Fibroblast of skin of right biceps (primary cell): ENCODE data around the gene KDM1A.

Experiments
- DNase-seq: peaks from one replicate; pipeline ENCODE4 v3.0.0-alpha.2; 2013

Gene KDM1A

DNA sequence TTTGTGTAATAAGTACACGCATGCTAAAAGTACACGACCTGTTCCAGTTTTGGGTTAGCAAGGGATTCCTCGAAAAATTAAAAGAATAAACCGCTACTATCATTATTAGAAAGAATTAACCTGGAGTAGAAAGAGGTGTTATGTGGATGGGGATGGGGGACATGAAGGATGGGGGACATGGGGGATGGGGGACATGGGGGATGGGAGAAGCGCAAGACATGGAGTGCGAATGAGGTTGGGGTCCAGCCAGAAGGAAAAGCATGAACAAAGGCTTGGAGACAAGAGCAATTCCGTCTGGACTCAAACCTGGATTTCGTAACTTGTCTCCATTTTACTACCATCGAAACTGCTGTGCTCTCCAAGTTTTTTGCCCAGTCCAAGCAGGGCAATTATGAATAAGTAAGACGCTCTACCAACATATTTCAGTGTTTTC is 591 bp upstream of the KDM1A start:
- DNase-seq = peak; percentile 21

DNA sequence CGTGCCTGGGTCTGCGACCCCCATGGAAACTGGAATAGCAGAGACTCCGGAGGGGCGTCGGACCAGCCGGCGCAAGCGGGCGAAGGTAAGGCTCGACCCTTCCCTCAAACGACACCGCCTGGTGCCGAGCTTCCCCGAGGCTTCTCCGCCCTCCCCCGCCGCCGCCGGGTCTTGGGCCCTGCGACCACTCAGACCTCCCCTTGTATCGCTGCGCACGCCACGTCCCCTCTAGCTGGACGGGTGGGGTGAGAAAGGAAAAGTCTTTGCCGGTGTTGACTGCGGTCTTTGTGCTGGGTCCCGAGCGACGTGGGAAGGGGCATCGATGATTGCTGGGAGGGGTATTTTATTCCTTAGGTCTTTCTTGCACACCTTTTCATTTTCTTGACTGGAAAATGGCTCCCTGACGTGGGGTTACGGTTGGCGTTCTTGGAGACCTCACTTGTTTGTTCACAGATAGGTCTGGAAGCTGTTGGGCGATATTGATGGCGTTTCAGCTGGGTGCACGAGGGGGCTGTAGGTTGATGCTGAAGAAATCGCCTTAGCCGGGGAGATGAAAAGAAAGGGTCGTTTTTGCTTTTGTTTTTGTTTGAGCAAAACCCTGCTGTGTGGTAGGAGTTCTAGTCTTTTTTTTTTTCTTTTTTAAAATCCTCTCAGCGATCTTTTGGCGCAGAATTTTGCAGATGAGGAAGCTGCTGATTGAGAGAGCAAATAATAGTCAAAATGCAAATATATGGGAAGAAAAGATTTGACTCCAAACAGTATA is 776 bp downstream of the KDM1A start:
- DNase-seq = peak; percentile 47

DNA sequence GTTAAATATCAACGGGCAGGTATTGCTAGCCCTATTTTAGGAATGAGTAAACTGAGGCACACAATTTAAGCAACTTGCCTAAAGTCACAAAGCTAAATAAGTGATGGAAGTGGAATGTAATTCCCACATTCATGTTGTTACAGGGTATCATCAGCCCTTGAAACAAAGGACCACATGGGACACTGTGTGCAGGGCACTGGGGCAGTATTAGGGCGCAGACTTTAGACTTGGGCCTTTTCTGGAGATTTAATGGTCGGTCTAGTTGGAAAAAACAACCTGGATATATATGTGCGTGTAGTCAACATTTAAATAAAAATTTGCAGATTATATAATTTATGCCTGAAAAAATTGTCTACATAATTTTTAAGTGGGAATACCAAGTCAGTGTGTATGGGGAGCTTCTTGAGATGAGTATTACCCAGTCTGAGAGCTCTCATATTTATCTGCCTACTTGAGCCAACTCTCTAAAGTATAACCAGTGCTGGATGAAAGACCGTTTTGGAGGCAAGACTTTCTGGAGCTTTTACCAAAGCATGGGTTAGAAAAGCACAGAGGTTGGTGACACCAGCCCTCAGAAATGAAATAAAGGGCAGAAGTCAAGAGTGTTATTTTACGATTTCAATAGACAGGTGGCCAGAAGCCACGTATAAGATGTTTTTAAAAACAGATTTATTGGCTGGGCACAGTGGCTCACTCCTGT is 1.6 kb downstream of the KDM1A start:
- no peak for DNase-seq

DNA sequence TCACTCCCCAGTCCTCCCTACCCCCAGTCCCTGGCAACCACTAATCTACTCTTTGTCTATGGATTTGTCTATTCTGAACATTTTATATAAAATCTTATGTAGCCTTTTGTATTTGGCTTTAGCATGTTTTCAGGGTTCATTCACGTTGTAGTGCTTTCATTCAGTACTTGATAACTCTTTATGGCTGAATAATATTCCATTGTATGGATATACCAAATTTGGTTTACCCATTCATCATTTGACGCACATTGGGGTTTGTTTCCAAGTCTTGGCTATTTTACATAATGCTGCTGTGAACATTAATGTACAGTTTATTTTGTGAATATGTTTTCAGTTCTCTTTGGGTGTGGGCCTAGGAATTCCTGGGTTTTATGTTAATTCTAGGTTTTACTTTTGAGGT is 2.6 kb downstream of the KDM1A start:
- no peak for DNase-seq

DNA sequence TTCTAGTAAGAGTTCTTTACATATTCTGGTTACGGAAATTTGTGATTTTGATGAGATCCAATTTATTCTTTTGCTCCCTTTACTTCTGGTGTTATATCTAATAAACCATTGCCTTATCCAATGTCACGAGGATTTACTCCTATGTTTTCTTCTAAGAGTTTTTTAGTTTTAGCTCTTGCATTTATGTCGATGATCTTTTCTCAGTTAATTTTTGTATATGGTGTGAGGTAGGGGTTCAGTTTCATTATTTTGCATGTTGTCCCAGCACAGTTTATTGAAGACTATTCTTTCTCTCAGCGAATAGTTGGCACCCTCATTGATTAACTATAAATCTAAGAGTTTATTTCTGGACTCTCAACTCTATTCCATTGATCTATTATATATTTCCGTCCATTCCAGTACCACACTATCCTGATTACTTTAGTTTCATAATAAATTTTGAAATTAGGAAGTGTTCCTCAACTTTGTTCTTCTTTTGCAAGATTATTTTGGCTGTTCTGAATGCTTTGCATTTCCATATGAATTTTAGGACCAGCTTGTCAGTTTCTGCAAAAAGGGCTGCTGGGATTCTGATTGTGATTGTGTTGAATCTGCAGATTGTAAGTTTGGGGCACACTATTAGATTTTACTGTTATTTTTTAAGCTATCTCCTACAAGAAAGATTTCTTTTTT is 4.0 kb downstream of the KDM1A start:
- DNase-seq = no peak

DNA sequence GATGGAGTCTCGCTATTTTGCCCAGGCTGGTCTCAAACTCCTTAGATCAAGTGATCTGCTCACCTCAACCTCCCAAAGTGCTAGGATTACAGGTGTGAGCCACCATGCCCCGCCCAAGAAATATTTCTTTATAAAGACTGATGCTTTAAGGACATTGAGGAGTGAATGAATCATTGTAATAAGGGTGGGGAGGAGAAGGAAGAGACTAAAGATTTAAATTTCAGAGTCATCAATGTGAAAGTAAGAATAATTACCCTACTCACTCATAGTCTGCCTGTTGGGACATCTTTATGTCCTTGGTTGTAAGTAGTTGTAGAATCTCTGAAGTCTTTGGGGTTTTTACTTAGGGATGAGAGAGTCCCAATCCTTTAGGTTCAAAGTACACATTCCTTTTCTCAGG is 7.3 kb downstream of the KDM1A start:
- no peak for DNase-seq

DNA sequence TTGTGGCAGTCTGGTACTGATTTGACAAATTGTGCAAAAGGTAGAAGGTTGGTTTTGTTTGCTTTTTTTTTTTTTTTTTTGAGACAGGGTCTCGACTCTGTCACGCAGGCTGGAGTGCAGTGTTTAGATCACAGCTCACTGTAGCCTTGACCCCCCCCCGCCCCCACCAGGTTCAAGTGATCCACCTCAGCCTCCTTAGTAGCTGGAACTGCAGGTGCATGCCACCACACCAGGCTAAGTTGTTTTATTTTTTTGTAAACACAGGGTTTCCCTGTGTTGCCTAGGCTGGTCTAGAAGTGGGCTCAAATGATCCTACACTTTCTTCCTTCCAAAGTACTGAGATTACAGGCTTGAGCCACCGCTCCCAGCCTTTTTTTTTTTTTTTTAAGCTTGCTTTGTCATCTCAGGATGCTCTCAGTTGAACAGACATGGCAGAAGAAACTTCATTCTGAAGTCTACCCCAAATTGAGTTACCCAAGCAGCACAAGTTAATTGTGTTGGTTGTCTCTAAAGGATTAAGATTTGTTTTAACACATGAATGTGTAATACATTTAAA is 8.2 kb downstream of the KDM1A start:
- no peak for DNase-seq

DNA sequence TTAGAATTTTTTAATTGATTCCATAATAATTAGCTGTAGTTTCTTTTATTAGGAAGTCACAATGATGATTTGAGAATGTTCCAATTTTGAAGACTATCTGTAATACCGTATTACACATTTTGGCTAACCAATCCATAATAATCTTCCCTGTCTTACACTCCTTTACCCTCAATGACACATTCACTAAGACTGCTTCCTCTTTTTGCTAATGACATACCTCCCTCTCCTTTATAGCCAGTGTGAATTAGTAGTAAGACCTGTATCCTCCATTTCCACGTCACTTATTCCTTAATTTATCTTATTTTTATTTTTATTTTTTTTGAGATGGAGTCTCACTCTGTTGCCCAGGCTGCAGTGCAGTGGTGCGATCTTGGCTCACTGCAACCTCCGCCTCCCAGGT is 10.1 kb downstream of the KDM1A start:
- no peak for DNase-seq

DNA sequence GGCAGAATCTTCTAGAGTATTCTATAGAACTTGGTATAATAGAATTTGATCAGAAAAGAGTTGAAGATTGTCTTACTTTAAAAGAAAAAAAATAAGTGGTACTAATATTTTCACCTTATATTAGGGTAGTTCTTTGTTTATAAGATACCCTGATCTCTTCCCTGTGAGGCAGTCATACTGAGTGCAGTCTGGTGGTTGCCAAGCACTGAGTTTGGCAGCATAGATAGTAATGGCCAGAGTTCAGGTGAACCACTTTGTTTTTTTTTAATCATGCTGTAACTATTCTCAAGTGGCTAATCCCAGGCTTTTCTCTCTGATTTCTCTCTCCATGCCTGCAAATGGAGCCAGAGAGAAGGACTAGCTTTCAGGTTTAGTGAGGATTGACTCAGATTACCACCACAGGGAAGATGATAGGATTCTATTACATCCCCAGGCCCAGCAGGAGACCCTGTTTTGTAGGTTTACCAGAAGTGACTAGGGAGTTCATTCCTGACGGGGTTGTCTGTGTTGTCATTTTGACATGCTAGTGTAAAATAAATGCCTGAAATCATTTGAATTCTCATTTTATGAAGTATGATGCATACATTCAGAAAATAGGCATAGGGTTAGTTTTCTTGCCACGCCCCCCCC is 16.7 kb downstream of the KDM1A start:
- peak; percentile 26 for DNase-seq

DNA sequence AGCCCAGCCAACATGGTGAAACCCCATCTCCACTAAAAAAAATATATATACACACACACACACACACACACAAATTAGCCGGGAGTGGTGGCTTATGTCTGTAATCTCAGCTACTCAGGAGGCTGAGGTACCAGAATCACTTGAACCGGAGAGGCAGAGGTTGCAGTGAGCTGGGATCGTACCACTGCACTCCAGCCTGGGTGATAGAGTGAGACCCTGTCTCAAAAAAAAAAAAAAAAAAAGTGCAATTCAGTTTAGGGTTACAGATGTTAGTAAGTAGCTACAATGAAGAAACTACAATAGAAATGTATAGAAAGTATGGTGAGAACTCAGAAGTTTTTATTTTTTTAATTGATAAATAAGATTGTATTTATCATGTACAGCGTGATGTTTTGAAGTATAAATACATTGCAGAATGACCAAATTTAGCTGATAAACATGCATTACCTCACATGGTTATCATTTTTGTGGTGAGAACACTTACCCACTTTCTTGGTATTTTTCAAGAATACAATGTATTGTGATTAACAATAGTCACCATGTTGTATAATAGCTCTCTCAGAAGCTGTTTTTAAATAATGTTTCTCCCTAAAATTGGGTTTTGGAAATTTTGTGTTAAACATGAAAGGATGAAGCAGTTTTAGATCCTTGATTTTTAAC is 17.9 kb downstream of the KDM1A start:
- DNase-seq = no peak

DNA sequence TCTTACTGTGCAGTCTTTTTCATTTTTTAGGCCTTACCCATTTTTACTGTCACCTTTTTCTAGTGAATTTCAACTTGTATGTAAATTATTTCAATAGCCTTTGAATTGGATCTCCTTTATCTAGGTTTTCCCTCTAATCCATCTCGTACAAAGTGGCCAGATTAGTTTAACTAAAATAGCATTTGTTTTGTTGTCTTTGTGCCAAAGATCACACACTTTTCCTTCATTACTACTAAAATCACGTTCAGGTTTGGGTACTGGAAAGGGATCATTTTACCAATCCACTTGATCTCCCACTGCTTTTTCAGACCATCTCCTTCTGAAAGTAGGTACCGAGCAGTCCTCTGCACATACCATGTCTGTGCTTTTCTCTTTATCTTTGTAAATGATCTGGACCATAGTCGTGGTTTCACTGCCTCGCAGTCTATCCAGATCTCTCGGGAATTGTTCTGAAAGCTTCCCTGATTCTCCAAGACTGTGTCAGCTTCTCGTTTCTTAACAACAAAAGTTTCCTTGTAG is 20.1 kb downstream of the KDM1A start:
- peak; percentile 31 for DNase-seq

DNA sequence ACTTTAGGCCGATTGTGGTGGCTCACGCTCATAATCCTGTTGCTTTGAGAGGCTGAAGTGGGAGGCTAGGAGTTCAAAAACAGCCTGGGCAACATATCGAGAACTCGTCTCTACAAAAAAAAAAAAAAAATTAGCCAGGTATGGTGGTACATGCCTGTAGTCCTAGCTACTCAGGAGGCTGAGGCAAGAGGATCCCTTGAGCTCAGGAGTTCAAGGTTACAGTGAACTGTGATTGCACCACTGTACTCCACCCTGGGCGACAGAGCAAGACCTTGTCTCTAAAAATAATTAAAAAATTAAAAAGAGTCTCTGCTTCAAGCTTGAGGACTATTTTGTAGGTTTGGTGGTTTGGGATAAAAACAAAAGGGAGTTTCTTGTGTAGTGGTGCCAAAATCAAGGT is 21.2 kb downstream of the KDM1A start:
- no peak for DNase-seq

DNA sequence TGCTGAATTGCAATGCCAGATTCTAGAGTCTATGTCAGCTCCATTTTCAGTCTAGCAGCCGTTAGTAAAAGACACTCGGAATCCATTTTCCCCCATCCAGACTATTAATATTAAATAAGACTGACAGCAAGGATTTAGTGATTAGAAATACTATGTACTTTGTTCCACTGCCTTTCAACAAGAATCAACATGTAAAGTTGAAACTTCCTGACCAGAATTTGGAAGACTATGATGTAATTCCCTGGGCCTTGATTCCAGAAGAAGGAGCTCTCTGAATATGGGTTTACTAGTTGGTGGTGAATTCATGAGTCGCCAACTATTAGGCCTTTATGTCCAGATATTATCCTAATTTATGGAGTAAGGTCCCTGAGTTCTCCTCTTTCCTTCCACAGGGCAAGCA is 24.8 kb downstream of the KDM1A start:
- no peak for DNase-seq

DNA sequence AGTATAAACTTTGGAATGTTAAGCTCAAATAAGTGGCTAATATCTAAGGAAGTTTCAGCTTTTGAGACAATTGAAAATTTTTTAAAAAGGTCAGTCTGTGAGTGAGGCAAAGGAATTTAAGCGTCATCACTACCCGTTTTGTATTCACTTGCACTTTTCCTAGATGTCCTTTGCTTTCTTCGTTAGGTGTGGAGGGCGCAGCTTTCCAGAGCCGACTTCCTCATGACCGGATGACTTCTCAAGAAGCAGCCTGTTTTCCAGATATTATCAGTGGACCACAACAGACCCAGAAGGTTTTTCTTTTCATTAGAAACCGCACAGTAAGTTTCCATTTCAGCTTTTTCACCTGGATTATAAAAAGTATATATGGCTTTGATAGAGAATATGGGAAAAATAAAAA is 30.9 kb downstream of the KDM1A start:
- DNase-seq = no peak

DNA sequence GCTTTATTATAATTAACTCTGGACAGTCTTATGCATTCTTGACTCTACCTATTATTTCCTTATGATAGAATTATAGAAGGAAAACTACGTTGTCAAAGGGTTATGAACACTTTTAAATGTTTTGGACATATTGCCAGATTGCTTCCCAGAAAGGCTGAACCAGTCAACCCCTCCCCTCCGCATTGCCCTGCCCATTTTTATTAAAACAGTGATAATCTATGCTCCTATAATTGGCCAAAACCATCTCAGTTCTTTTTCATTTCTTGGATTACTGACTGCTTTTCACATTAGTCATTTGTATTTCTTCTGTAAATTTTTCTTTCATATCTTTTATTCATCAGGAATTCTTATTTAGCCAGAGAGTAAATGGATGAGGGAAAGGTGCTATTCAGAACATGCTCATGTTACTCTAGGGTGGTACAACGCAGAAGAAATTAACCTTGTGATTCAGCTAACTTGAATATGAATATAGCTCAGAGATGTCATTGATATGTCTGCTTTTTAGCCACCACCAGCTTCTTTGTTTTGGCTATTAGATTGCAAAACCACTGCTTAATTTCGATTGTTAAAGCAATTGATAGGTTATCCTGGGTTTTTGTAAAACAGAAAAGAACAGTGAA is 32.1 kb downstream of the KDM1A start:
- no peak for DNase-seq

DNA sequence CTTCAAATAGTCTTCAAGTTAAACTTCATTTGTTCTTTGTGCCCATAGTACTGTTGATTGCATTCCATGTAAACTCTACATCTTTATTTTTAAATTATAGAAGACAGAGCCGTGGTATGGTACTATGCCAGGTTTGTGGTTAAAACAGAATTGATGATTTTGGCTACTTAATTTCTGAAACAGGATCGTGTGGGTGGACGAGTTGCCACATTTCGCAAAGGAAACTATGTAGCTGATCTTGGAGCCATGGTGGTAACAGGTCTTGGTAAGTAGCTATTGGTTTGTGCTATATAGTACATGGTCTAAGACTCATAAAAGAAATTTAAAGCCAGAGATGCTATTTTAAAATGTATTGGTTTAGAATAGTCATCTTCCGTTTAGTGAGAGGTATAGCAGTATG is 38.0 kb downstream of the KDM1A start:
- DNase-seq = no peak

DNA sequence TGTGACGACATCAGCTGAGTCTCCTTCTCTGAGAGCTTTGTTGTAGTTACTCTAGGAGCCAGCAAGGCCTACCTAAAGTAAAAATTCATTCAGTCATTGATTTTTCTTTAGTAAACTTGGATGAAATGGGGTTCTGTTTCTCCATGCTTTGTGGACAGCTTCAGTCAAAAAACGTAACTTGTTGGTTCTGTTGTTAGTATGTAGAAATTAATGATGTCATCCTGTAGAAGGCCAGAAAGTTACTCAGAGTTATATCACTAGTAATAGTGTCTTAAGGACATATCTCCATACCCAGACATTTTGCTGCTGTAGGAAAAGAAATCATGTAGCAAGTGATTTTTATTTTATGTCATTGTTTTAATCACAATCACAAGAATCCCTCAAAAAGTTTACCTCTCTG is 43.0 kb downstream of the KDM1A start:
- DNase-seq = no peak

DNA sequence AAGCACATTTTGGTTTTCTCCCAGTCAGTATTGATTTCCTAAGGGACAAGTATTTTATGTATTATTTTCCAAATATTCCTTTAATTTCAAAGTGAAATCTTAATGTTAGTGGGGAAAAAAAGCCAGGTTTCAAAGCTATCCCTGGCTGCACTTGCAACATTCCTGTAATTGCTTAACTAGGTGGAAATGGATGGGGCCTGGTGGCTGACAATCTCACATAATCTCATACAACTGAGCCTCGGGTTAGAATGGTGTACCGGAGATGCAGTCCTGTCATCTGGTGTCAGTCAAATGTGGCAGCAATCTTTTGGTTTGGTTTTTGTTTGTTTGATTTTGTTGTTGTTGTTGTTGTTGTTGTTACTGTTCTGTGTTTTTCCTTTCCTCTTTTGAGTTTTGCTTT is 46.1 kb downstream of the KDM1A start:
- no peak for DNase-seq

DNA sequence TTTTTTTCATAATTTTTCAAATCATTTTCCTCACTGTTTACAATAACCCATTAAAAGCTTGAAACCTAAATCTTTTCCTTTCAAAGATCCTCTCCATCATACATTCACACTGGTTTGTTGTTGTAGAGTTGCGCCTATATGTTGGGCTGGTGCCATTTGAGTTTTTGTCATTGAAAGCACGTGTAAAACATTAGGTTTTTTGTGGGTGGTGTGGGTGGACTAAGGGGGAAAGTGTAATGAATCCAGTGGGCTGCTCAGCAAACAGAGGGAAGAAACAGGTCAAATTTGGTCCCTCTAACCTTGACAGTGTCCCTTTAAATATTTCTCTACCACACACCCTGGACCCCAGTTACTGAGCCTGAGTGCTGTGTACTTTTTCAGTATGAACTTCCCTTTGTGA is 46.8 kb downstream of the KDM1A start:
- DNase-seq = no peak

DNA sequence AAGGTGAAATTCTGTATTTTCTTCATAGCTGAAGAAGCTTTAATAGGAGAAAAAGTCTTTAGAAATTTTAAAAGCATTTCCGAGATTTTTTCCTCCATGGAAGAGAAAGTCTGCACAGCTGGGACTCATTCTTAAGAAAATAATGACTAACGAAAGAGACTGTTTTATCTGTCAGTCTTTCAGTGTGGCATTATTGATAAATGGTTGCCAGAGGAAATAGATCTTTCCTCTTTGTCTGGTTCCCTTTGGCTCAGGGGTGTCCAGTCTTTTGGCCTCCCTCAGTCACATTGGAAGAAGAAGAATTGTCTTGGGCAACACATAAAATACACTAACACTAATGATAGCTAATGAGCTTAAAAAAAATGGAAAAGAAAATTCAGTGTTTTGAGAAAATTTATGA is 49.9 kb downstream of the KDM1A start:
- no peak for DNase-seq

DNA sequence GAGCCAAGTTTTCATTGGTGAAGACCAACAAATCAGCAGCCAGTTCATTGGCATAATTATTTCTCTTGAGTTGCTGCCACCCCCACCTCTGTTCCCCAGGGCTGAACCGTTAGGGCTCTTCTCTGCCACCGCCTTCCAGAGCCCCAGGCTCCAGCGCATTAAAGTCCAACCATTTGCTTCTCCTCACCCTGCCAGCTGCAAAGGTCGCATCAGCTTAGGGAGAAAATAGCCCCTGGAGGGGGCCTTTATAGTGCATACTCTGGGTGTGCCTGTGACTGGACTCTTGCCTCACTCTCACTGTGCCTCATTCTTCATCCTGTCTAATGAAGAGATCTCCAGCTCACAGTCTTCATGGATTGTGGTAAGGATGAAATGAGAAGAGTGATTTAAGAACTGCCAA is 50.4 kb downstream of the KDM1A start:
- DNase-seq = no peak

DNA sequence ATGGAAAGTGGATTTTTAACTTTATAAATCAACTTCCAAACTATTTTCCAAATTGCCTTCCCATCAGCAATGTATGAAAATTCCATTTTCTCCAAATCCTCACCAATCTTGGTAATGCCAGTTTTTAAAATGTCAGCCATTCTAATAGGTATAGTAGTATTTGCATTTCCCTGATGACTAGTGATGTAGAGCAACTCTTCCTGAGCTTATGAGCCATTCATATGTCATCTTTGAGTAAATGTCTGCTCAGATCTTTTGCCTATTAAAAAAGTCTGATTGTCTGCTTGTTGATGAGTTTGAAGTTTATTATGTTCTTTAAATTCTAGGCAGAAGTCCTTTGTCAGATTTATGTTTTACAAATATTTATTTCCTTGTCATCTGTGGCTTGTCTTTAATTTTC is 54.7 kb downstream of the KDM1A start:
- DNase-seq = no peak
